T-cell (primary cell): ENCODE results near the gene KRTAP4-11. TPM values are rescaled to one million over a fixed set of nuclear protein-coding genes. Genes with fewer than 3 reads are reported as not detected.
A peak's percentile ranks its signal among the peaks of the same experiment; 100 is the strongest.
"Not testable (repeated sequence)": the region's sequence is repeated elsewhere in the genome, so short reads cannot be mapped to it uniquely, and the experiment has no call there.

Experiments used
- ATAC-seq, 4 experiments: fragments of 200-7000 bp in 3 of 4; fragments of 150-1000 bp in 1 of 4; cut with Tn5 transposase; replicated peaks in 1 of 4; 1 replicate in 3 of 4; 2 replicates in 1 of 4; pipeline ENCODE4 v1.10.0; 2021; ENCODE audit warnings: moderate library complexity in 3 of 4, mild to moderate bottlenecking in 2 of 4, moderate number of reproducible peaks in 1 of 4
- CTCF ChIA-PET, 2 donors: fragments of 300-600 bp; sonication (Branson Sonifier 250); formaldehyde crosslinking; loops; one replicate each; lab custom pipeline; 2022; ENCODE audit warnings: antibody characterized with exemption in 2 of 2; lab: Charles Lee
- POLR2A ChIA-PET, 2 donors: fragments of 300-600 bp; sonication (Branson Sonifier 250); formaldehyde crosslinking; loops; one replicate each; lab custom pipeline; 2022; ENCODE audit warnings: antibody characterized with exemption in 2 of 2; lab: Charles Lee
- DNase-seq, 35 experiments: peaks; one replicate each; pipeline versions ENCODE4 v3.0.0 to v3.0.0-alpha.2; 2013 to 2023
- H3K27ac ChIP-seq: one replicate; pipeline ENCODE4 v1.5.1; 2013; ENCODE audit warnings: low read length
- H3K27me3 ChIP-seq, 2 experiments: replicated peaks in 1 of 2; 1 replicate in 1 of 2; 2 replicates in 1 of 2; pipeline versions ENCODE4 v1.6.1 to v1.7.0; 2013; ENCODE audit warnings: low read length in 1 of 2, mixed read lengths in 1 of 2; ENCODE audit not compliant: control insufficient read depth in 2 of 2, insufficient read depth in 2 of 2; ENCODE audit errors: extremely low read depth in 1 of 2
- H3K36me3 ChIP-seq, 2 donors: 1 replicate in 1 of 2; 2 replicates in 1 of 2; pipeline versions ENCODE4 v1.6.1 to v1.7.0; 2013; ENCODE audit warnings: low read length in 1 of 2; ENCODE audit not compliant: control insufficient read depth in 2 of 2, insufficient read depth in 1 of 2; ENCODE audit errors: extremely low read depth in 1 of 2
- H3K4me1 ChIP-seq, 2 experiments: 1 replicate in 1 of 2; 2 replicates in 1 of 2; pipeline versions ENCODE4 v1.6.1 to v1.7.0; 2013; ENCODE audit warnings: low read length in 2 of 2, mixed read lengths in 1 of 2; ENCODE audit not compliant: insufficient read depth in 2 of 2, control insufficient read depth in 1 of 2; ENCODE audit errors: extremely low read depth in 1 of 2
- H3K4me3 ChIP-seq, 2 donors: 1 replicate in 1 of 2; 2 replicates in 1 of 2; pipeline versions ENCODE4 v1.5.1 to v1.7.0; 2013; ENCODE audit warnings: mild to moderate bottlenecking in 2 of 2, low read length in 1 of 2, moderate library complexity in 1 of 2; ENCODE audit not compliant: control insufficient read depth in 1 of 2; ENCODE audit errors: extremely low read depth in 1 of 2
- H3K9me3 ChIP-seq: 2 replicates; pipeline ENCODE4 v1.7.0; 2013
- H3K27ac Mint-ChIP-seq, 2 donors: one replicate each; pipeline ENCODE4 v1.8.0; 2020 to 2021; ENCODE audit warnings: mild to moderate bottlenecking in 2 of 2, mixed read lengths in 2 of 2
- H3K27me3 Mint-ChIP-seq, 2 donors: one replicate each; pipeline ENCODE4 v1.8.0; 2021 to 2022; ENCODE audit warnings: mixed read lengths in 2 of 2
- H3K36me3 Mint-ChIP-seq: one replicate; pipeline ENCODE4 v1.8.0; 2021; ENCODE audit warnings: mixed read lengths
- H3K4me1 Mint-ChIP-seq, 3 donors: one replicate each; pipeline ENCODE4 v1.8.0; 2020 to 2022; ENCODE audit warnings: mixed read lengths in 3 of 3, mild to moderate bottlenecking in 1 of 3
- H3K4me3 Mint-ChIP-seq, 3 donors: one replicate each; pipeline ENCODE4 v1.8.0; 2020 to 2022; ENCODE audit warnings: mild to moderate bottlenecking in 3 of 3, mixed read lengths in 3 of 3, moderate library complexity in 3 of 3
- H3K9me3 Mint-ChIP-seq, 3 donors: one replicate each; pipeline ENCODE4 v1.8.0; 2020 to 2022; ENCODE audit warnings: mixed read lengths in 3 of 3
- WGBS: methylation state at CpG from one replicate; pipeline ENCODE4 v1.1.5; 2013; ENCODE audit warnings: missing lambda C conversion rate; ENCODE audit not compliant: insufficient coverage; 5-methylcytosine and 5-hydroxymethylcytosine counted together
- total RNA-seq, 35 experiments: library from RNA in 6 of 35; stranded (reverse) in 6 of 35; fragments of 120-200 nt in 1 of 35; gene quantifications; one replicate each; pipeline versions ENCODE4 v1.2.1 to v1.2.4 and lab custom pipeline; 2013 to 2026

KRTAP4-11 gene
- total RNA-seq, 5 donors from 2014 or later (not counting 1 experiment from before 2014, with no cell fraction given): not detected

DNA sequence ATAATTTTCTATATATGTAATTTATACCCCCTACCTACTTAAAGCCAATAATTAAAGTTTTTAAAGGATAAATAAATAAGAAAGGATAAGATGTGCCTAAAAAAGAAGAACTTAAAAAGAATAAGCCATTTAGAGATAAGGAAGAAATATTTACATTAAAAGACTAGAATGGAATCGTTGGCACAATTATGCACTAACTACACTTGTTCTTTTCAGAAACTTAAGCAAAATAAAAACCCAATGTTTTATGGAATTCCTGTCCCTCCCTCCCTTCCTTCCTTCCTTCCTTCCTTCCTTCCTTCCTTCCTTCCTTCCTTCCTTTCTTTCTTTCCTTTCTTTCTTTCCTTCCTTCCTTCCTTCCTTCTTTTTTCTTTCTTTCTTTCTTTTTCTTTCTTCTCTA, 26.7 kb upstream of the KRTAP4-11 start:
- Histone ChIP-seq H3K27ac (no peak overlapping the region), H3K4me1 (no peaks in the 10 kb centered on the region), H3K9me3 (no peaks in the 10 kb centered on the region), H3K27me3 (peaks cover 0 to 5% of the 10 kb centered on the region in 2 experiments), H3K36me3 (no peaks in the 10 kb centered on the region), H3K4me3 (no peak overlapping the region)
- Mint-ChIP-seq H3K36me3 (peaks cover 5% of the 10 kb centered on the region), H3K4me1 (no peaks in the 10 kb centered on the region), H3K9me3 (peaks cover 18 to 25% (median 20%) of the 10 kb centered on the region in 3 donors), H3K27me3 (no peaks in the 10 kb centered on the region), H3K4me3 (no peak overlapping the region), H3K27ac (no peak overlapping the region)
- ATAC-seq: no peak
- no CpG with 5 or more reads among the region's 1 CpG for WGBS
- ChIA-PET POLR2A (no interaction called here), CTCF (no interaction called here)
- no peak for DNase-seq

DNA sequence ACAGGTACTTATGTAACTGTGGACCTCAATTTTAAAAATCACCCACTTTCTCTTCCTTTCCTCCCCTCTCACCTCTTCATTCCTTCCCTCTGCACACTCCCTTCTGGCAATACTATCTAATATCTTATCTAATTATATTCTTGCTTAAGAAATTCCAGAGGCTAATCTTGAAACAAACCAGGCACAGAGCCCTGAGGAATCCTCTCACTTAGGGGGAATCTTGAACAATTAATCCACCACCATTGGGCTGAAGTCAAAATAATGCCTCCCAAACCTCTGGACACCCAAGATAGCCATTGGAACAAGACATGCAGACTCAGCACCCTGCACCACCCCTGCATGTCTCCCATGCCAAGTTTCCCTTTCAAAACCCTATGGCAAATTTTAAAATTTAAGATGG, 23.2 kb upstream of the KRTAP4-11 start:
- ChIA-PET POLR2A (no interaction called here), CTCF (interaction anchor here in 1 of 2 donors (0.6 kb wide), 1 partner anchor 608 kb away, joined by 4 read pairs; no protein-coding TSS in a partner anchor)
- no peaks in the 10 kb centered on the region for H3K4me1 Mint-ChIP-seq
- Histone ChIP-seq H3K9me3 (no peaks in the 10 kb centered on the region), H3K36me3 (no peaks in the 10 kb centered on the region), H3K4me3 (no peak overlapping the region), H3K4me1 (no peaks in the 10 kb centered on the region), H3K27me3 (peaks cover 0 to 4% of the 10 kb centered on the region in 2 experiments), H3K27ac (no peak overlapping the region)
- H3K27me3 Mint-ChIP-seq: peaks cover 0 to 3% of the 10 kb centered on the region in 2 donors
- H3K27ac Mint-ChIP-seq: no peak overlapping the region
- peaks cover 27 to 34% (median 28%) of the 10 kb centered on the region in 3 donors for H3K9me3 Mint-ChIP-seq
- H3K4me3 Mint-ChIP-seq: no peak overlapping the region
- DNase-seq (no peak), ATAC-seq (no peak)
- peaks cover 12% of the 10 kb centered on the region for H3K36me3 Mint-ChIP-seq

DNA sequence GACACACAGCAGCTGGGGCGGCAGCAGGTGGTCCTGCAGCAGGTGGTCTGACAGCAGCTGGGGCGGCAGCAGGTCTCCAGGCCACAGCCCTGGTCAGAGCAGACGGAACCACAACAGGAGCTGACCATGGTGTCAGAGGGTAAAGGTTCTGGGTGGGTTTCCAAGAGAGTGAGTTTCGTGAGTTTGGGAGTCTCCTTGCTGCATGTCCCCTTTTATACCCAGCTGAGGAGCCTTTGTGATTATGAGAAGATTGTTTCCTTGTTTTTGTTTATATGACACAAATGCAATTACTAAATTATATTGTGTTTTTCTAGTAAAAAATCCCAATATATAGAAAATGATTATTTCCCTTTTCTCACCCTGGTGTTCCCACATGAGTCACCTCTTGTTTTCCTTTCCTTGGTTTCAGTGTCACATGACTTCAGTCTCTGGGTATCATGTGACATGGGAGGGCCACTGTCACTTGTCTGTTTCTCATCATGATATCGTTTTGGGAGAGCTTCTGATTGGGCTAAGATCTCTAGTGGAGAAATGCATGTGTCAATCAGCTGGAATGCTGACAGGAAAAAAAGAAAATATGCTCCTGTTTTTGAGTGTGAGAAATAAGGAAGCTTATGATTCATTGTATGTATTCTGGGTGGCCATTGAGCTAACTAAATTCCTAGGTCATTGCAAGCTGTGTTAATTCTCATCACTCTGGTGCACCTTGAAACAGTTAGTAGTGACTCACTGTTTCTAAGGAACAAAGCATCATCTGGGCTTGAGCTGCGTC, 22.4 kb upstream of the KRTAP4-11 start, which contains the start of gene KRTAP4-6:
Gene KRTAP4-6, minus strand, starts transcription at position 185 of the 772 bp plus-strand sequence. Its CDS starts 57 bp downstream, at position 128.
- ChIA-PET CTCF (no interaction called here), POLR2A (no interaction called here)
- Histone ChIP-seq H3K27me3 (peaks cover 0 to 4% of the 10 kb centered on the region in 2 experiments), H3K4me3 (peak within 1 kb of the TSS in 1 of 2 donors; percentile 3), H3K4me1 (no peaks in the 10 kb centered on the region), H3K36me3 (no peaks in the 10 kb centered on the region), H3K9me3 (no peaks in the 10 kb centered on the region), H3K27ac (no peak within 1 kb of the TSS)
- ATAC-seq: no peak
- H3K27me3 Mint-ChIP-seq: peaks cover 0 to 3% of the 10 kb centered on the region in 2 donors
- peaks cover 12% of the 10 kb centered on the region for H3K36me3 Mint-ChIP-seq
- no peak within 1 kb of the TSS for H3K27ac Mint-ChIP-seq
- 74% methylated on average over 2 of the region's 6 CpGs for WGBS
- no peaks in the 10 kb centered on the region for H3K4me1 Mint-ChIP-seq
- no peak within 1 kb of the TSS for H3K4me3 Mint-ChIP-seq
- DNase-seq: no peak
- H3K9me3 Mint-ChIP-seq: peaks cover 27 to 34% (median 28%) of the 10 kb centered on the region in 3 donors

DNA sequence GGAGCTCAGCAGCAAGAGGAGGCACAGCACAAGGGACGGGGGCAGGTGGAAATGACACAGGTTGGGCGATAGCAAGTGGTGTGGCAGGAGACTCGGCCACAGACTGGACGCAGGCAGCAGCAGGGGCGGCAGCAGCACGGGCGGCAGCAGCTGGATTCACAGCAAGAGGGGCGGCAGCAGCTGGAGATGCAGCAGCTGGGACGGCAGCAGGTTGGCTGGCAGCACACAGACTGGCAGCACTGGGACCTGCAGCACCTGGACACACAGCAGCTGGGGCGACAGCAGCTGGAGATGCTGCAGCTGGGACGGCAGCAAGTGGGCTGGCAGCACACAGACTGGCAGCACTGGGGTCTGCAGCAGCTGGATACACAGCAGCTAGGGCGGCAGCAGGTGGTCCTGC, 21.7 kb upstream of the KRTAP4-11 start:
- not testable (repeated sequence) for H3K4me1 ChIP-seq

DNA sequence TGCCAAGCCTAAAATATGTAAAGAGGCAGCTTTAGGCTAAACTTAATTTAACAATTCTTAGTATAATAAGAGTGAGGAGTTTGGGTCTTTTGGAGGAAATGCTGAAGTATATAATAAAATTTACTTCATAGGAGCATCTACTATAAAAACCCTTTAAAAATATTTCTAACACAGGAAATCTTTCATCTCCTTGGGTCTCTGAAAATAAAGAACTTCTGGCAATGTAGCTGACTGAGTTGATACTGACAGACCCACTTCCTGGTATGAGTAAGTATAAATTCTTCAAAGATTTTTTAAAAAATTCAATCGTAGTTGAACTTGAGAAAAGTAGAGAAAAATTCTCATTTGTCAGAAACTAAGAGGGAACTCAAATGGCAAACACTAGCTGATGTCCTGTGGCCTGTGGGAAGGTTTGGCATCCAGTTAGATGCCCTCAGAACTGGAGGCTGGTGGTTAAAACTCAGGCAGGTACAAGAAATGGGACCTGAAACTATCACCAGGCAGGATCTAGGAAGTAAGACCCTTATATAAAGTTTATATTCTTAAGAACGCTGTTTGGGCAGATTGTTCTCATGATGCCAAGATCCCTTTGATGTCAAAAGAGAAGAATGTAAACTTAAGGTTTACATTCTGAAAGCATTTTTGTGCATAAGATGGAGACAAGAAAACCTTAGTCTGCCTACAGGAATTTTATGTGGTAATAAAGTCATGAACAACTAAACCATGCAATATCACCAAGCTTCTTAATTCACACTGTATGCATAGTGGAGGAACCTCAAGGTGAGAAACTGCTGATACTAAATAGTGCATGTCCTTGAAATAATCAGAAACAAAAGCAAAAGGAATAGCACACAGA, 15.9 kb upstream of the KRTAP4-11 start:
- no CpG with 5 or more reads among the region's 2 CpGs for WGBS
- no peaks in the 10 kb centered on the region for H3K27me3 ChIP-seq
- H3K36me3 ChIP-seq: no peaks in the 10 kb centered on the region
- peaks cover 4 to 6% (median 5%) of the 10 kb centered on the region in 3 donors for H3K9me3 Mint-ChIP-seq
- H3K4me3 Mint-ChIP-seq: peak overlapping the region in 1 of 3 donors; percentile 45
- H3K4me3 ChIP-seq: no peak overlapping the region
- peaks cover 3 to 46% (median 25%) of the 10 kb centered on the region in 3 donors for H3K4me1 Mint-ChIP-seq
- H3K27ac Mint-ChIP-seq: peak overlapping the region; percentile 54 to 69
- H3K9me3 ChIP-seq: no peaks in the 10 kb centered on the region
- DNase-seq: peak in 1 of 35 experiments; percentile 21
- peak overlapping the region; percentile 40 for H3K27ac ChIP-seq
- ChIA-PET POLR2A (interaction anchor here in 1 of 2 donors (1.0 kb wide), 1 partner anchor 554 kb away, joined by 3 read pairs; no protein-coding TSS in a partner anchor), CTCF (interaction anchor here in 1 of 2 donors (1.0 kb wide), 1 partner anchor 10 kb away, joined by 3 read pairs; the partner anchor contains the start of gene KRTAP4-12)
- ATAC-seq: peak in 2 of 4 experiments; percentile 58 to 79
- H3K36me3 Mint-ChIP-seq: peaks cover 3% of the 10 kb centered on the region
- H3K4me1 ChIP-seq: peaks cover 5 to 14% of the 10 kb centered on the region in 2 experiments
- no peaks in the 10 kb centered on the region for H3K27me3 Mint-ChIP-seq

More for the DNA sequence above, 21.7 kb upstream of the KRTAP4-11 start:
- POLR2A ChIA-PET, H3K27ac ChIP-seq, H3K4me1 Mint-ChIP-seq, ATAC-seq, CTCF ChIA-PET, DNase-seq, H3K36me3 ChIP-seq, H3K27me3 ChIP-seq, H3K27ac Mint-ChIP-seq, H3K9me3 ChIP-seq, H3K4me3 Mint-ChIP-seq, H3K27me3 Mint-ChIP-seq: not testable (repeated sequence)
- 87% methylated on average over 12 of the region's 12 CpGs for WGBS
- H3K9me3 Mint-ChIP-seq: peaks cover 27 to 34% (median 28%) of the 10 kb centered on the region in 3 donors
- H3K36me3 Mint-ChIP-seq: peaks cover 12% of the 10 kb centered on the region
- peak overlapping the region in 1 of 2 donors; percentile 3 for H3K4me3 ChIP-seq

- Mint-ChIP-seq H3K27me3 (no peaks in the 10 kb centered on the region), H3K36me3 (no peaks in the 10 kb centered on the region), H3K4me3 (no peak overlapping the region), H3K4me1 (peaks cover 3 to 50% (median 34%) of the 10 kb centered on the region in 3 donors), H3K27ac (no peak overlapping the region), H3K9me3 (peaks cover 0 to 2% (median 1%) of the 10 kb centered on the region in 3 donors)
- no peaks in the 10 kb centered on the region for H3K9me3 ChIP-seq
- ATAC-seq (no peak), DNase-seq (no peak)
- peaks cover 5 to 14% of the 10 kb centered on the region in 2 experiments for H3K4me1 ChIP-seq
- no peak overlapping the region for H3K4me3 ChIP-seq
- no peak overlapping the region for H3K27ac ChIP-seq
- POLR2A ChIA-PET: interaction anchor here in 1 of 2 donors (0.6 kb wide), 1 partner anchor 9 kb away, joined by 3 read pairs; no protein-coding TSS in a partner anchor
- no peaks in the 10 kb centered on the region for H3K36me3 ChIP-seq
- no peaks in the 10 kb centered on the region for H3K27me3 ChIP-seq
- CTCF ChIA-PET: no interaction called here
- no CpG with 5 or more reads among the region's 3 CpGs for WGBS
Observed at GRCh38 chr17:41131979-41132378, 13.8 kb upstream of the KRTAP4-11 start.
